Epithelial cell of proximal tubule (primary cell): ENCODE results near the gene PALD1. TPM values are rescaled to one million over a fixed set of nuclear protein-coding genes. Genes with fewer than 3 reads are reported as not detected.

Experiments
- DNase-seq: peaks from one replicate; pipeline ENCODE4 v3.0.0-alpha.2; 2011; ENCODE audit warnings: low read depth
- H3K4me3 ChIP-seq: 2 replicates; pipeline ENCODE4 v1.5.1; 2011; ENCODE audit warnings: low read depth, mild to moderate bottlenecking, low read length
- CTCF ChIP-seq: conservative IDR thresholded peaks from 2 replicates; pipeline ENCODE4 v1.5.1; 2012; ENCODE audit warnings: low read depth, mild to moderate bottlenecking, low read length
- total RNA-seq: library from RNA; depleted of rRNA; stranded (reverse); fragments of >200 nt; gene quantifications from 2 replicates; pipeline ENCODE4 v1.2.3, GENCODE V29; 2015

PALD1 gene
- total RNA-seq, 1 donor from 2014 or later, result 3.3 TPM

- DNase-seq, result no peak
- TF ChIP-seq CTCF, result no peak
- no peak overlapping the region for H3K4me3 ChIP-seq
Measured at GRCh38 chr10:70535451-70535850, 56.9 kb downstream of the PALD1 start.

GRCh38 chr10:70536196-70536861 is 57.8 kb downstream of the PALD1 start:
- DNase-seq, result no peak
- no peak for TF ChIP-seq CTCF
- no peak overlapping the region for H3K4me3 ChIP-seq

GRCh38 chr10:70537398-70538194 is 59.0 kb downstream of the PALD1 start:
- DNase-seq, result no peak
- no peak overlapping the region for H3K4me3 ChIP-seq
- TF ChIP-seq CTCF, result peak; percentile 64

GRCh38 chr10:70538195-70538520 is 59.6 kb downstream of the PALD1 start:
- TF ChIP-seq CTCF, result no peak

GRCh38 chr10:70538731-70539338 is 60.3 kb downstream of the PALD1 start:
- TF ChIP-seq CTCF, result no peak
- no peak for DNase-seq
- no peak overlapping the region for H3K4me3 ChIP-seq

More at GRCh38 chr10:70538195-70538520, 59.6 kb downstream of the PALD1 start:
- DNase-seq, result no peak
- H3K4me3 ChIP-seq, result no peak overlapping the region

- no peak for DNase-seq
- H3K4me3 ChIP-seq, result no peak overlapping the region
- TF ChIP-seq CTCF, result no peak
Measured at GRCh38 chr10:70539471-70539870, 60.9 kb downstream of the PALD1 start.
